ENCODE results near the gene CHD2.

- TF ChIP-seq CTCF (IDR thresholded peaks at IDR 0.05; ENCODE audit: low read length) (peak; percentile 86), EZH2 (IDR thresholded peaks at IDR 0.05; ENCODE audit: borderline replicate concordance, low read length) (no peak)
These were observed 17.7 kb downstream of the CHD2 start for GRCh38 chr15:92917598-92918407.

Data from OCI-LY1 (cell line).